AG04449 (cell line): ENCODE results near the gene GGT5.
"Not testable (repeated sequence)": the region's sequence is repeated elsewhere in the genome, so short reads cannot be mapped to it uniquely, and the experiment has no call there.

Source experiments
- CTCF ChIA-PET: fragments of 350-600 bp; formaldehyde crosslinking; extraction: SDS; loops from one replicate; lab custom pipeline; 2021; ENCODE audit warnings: antibody characterized with exemption; lab: Yijun Ruan, JAX
- POLR2A ChIA-PET: fragments of 400-600, 350-600 bp; formaldehyde crosslinking; extraction: SDS; loops from one replicate; lab custom pipeline; 2020; ENCODE audit warnings: antibody characterized with exemption, inconsistent platforms; lab: Yijun Ruan, JAX
- DNase-seq: peaks from one replicate; pipeline ENCODE4 v3.0.0-alpha.2; 2010; ENCODE audit warnings: low read depth, low spot score
- H3K4me3 ChIP-seq: 2 replicates; pipeline ENCODE4 v1.5.1; 2011; ENCODE audit warnings: low read depth, mild to moderate bottlenecking, control low read depth, low read length
- CTCF ChIP-seq: IDR thresholded peaks from one replicate; pipeline ENCODE4 v1.5.1; 2011; ENCODE audit warnings: mild to moderate bottlenecking, moderate library complexity, low read length, control low read depth, inconsistent platforms; ENCODE audit not compliant: insufficient read depth; ENCODE audit errors: missing control alignments

Gene GGT5

GRCh38 chr22:24209687-24210086 lies 35.2 kb downstream of the GGT5 start:
- no peak for TF ChIP-seq CTCF
- CTCF ChIA-PET, result no interaction called here
- POLR2A ChIA-PET, result no interaction called here
- DNase-seq, result no peak
- H3K4me3 ChIP-seq, result no peak overlapping the region

GRCh38 chr22:24209016-24209415 lies 35.9 kb downstream of the GGT5 start:
- no peak for DNase-seq
- POLR2A ChIA-PET, result interaction anchor here (0.6 kb wide), 1 partner anchor 38 kb away, joined by 3 read pairs; no protein-coding TSS in a partner anchor
- no peak overlapping the region for H3K4me3 ChIP-seq
- TF ChIP-seq CTCF, result no peak
- CTCF ChIA-PET, result interaction anchor here (2.4 kb wide), 1 partner anchor 38 kb away, joined by 10 read pairs; no protein-coding TSS in a partner anchor

- CTCF ChIA-PET, result interaction anchor here (2.4 kb wide), 1 partner anchor 39 kb away, joined by 10 read pairs; no protein-coding TSS in a partner anchor
- H3K4me3 ChIP-seq, result no peak overlapping the region
- no peak for TF ChIP-seq CTCF
- POLR2A ChIA-PET, result interaction anchor here (0.6 kb wide), 1 partner anchor 39 kb away, joined by 3 read pairs; no protein-coding TSS in a partner anchor
- DNase-seq, result peak; percentile 92
Observed at GRCh38 chr22:24208012-24208749, 36.7 kb downstream of the GGT5 start.

GRCh38 chr22:24207264-24208011 lies 37.4 kb downstream of the GGT5 start:
- no peak for DNase-seq
- CTCF ChIA-PET, result interaction anchor here (0.9 to 2.4 kb wide), 2 partner anchors 17 to 40 kb away, joined by 3 to 10 read pairs; no protein-coding TSS in a partner anchor
- H3K4me3 ChIP-seq, result no peak overlapping the region
- TF ChIP-seq CTCF, result no peak
- POLR2A ChIA-PET, result no interaction called here

- DNase-seq, POLR2A ChIA-PET, H3K4me3 ChIP-seq: not testable (repeated sequence)
- CTCF ChIA-PET, result interaction anchor here (0.9 to 2.4 kb wide), 2 partner anchors 17 to 41 kb away, joined by 3 to 10 read pairs; no protein-coding TSS in a partner anchor
Observed at GRCh38 chr22:24206460-24207263, 38.2 kb downstream of the GGT5 start.

GRCh38 chr22:24205438-24206195 lies 39.3 kb downstream of the GGT5 start:
- no peak for DNase-seq
- TF ChIP-seq CTCF, result no peak
- CTCF ChIA-PET, result interaction anchor here (8.3 kb wide), 1 partner anchor 15 kb away, joined by 64 read pairs; no protein-coding TSS in a partner anchor
- POLR2A ChIA-PET, result no interaction called here
- no peak overlapping the region for H3K4me3 ChIP-seq

- POLR2A ChIA-PET, H3K4me3 ChIP-seq, DNase-seq: not testable (repeated sequence)
- CTCF ChIA-PET, result interaction anchor here (1.0 to 8.3 kb wide), 2 partner anchors 13 to 27 kb away, joined by 3 to 64 read pairs; no protein-coding TSS in a partner anchor
Observed at GRCh38 chr22:24203856-24204255, 41.0 kb downstream of the GGT5 start.
